ENCODE measurements around the gene POLH. TPM values are rescaled to one million over a fixed set of nuclear protein-coding genes. Genes with fewer than 3 reads are reported as not detected.
A peak's percentile ranks its signal among the peaks of the same experiment; 100 is the strongest.

POLH gene
- total and polyA plus RNA-seq, 9 of the 15 experiments (the other 6 are each of a cell fraction or from before 2014, with no cell fraction given): 5.8 to 31.6 (median 20.6) TPM

DNA sequence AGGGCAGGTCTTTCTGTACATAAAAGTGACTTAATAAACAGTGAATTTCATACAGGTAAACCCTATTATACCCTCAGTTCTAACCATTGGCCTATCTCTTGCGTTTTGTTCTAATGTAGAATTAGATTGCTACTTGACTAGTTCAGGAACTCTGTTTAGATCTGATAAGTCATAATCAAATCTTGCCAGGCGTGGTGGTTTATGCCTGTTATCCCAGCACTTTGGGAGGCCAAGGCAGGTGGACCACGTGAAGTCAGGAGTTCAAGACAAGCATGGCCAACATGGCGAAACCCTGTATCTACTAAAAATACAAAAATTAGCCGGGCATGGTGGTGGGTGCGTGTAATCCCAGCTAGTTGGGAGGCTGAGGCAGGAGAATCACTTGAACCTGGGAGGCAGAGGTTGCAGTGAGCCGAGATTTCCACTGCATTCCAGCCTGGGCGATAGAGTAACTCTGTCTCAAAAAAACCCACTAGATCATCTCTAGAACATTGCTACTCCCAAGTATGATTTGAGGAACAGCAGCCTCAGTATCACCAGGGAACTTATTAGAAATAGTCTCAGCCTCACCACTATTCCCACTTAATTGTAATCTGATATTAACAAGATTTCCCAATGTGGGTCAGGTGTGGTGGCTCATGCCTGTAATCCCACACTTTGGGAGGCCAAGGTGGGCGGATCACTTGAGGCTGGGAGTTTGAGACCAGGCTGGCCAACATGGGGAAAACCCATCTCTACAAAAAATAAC, 40.9 kb downstream of the POLH start (continued):
- TF ChIP-seq, protein P1, sequence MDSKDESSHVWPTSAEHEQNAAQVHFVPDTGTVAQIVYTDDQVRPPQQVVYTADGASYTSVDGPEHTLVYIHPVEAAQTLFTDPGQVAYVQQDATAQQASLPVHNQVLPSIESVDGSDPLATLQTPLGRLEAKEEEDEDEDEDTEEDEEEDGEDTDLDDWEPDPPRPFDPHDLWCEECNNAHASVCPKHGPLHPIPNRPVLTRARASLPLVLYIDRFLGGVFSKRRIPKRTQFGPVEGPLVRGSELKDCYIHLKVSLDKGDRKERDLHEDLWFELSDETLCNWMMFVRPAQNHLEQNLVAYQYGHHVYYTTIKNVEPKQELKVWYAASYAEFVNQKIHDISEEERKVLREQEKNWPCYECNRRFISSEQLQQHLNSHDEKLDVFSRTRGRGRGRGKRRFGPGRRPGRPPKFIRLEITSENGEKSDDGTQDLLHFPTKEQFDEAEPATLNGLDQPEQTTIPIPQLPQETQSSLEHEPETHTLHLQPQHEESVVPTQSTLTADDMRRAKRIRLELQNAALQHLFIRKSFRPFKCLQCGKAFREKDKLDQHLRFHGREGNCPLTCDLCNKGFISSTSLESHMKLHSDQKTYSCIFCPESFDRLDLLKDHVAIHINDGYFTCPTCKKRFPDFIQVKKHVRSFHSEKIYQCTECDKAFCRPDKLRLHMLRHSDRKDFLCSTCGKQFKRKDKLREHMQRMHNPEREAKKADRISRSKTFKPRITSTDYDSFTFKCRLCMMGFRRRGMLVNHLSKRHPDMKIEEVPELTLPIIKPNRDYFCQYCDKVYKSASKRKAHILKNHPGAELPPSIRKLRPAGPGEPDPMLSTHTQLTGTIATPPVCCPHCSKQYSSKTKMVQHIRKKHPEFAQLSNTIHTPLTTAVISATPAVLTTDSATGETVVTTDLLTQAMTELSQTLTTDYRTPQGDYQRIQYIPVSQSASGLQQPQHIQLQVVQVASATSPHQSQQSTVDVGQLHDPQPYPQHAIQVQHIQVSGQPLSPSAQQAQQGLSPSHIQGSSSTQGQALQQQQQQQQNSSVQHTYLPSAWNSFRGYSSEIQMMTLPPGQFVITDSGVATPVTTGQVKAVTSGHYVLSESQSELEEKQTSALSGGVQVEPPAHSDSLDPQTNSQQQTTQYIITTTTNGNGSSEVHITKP (IDR thresholded peaks at IDR 0.05; ENCODE audit: partially characterized antibody): no peak
- TF ChIP-seq HNRNPL (IDR thresholded peaks at IDR 0.05; ENCODE audit: low read depth, low read length) (no peak), RBBP5 (IDR thresholded peaks at IDR 0.05; ENCODE audit: borderline replicate concordance, insufficient read depth, low read length, poor library complexity, severe bottlenecking) (no peak), NR2C2 (CRISPR knock-in tag; IDR thresholded peaks at IDR 0.05) (0 out of 2 replicates have a peak, but pooled peaks have one; percentile 9), NR2C2 (tag; IDR thresholded peaks at IDR 0.05) (no peak), FOXA1 (IDR thresholded peaks at IDR 0.05; ENCODE audit: borderline replicate concordance) (no peak), HNRNPH1 (optimal IDR thresholded peaks at IDR 0.05; ENCODE audit: low read depth, low read length) (no peak), MAFK (IDR thresholded peaks at IDR 0.05; ENCODE audit: low read length) (no peak), RAD51 (IDR thresholded peaks at IDR 0.05; ENCODE audit: borderline replicate concordance, low read depth) (no peak), ZNF561 (CRISPR knock-in tag; conservative IDR thresholded peaks at IDR 0.05) (no peak), TSC22D4 (tag; IDR thresholded peaks at IDR 0.05) (no peak), HMG20B (CRISPR knock-in tag; IDR thresholded peaks at IDR 0.05) (no peak), KDM5B (IDR thresholded peaks at IDR 0.05; ENCODE audit: insufficient replicate concordance, low read depth, low read length) (no peak)
- TF ChIP-seq, protein P2, sequence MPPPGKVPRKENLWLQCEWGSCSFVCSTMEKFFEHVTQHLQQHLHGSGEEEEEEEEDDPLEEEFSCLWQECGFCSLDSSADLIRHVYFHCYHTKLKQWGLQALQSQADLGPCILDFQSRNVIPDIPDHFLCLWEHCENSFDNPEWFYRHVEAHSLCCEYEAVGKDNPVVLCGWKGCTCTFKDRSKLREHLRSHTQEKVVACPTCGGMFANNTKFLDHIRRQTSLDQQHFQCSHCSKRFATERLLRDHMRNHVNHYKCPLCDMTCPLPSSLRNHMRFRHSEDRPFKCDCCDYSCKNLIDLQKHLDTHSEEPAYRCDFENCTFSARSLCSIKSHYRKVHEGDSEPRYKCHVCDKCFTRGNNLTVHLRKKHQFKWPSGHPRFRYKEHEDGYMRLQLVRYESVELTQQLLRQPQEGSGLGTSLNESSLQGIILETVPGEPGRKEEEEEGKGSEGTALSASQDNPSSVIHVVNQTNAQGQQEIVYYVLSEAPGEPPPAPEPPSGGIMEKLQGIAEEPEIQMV (tag; conservative IDR thresholded peaks at IDR 0.05; ENCODE audit: low read depth): no peak
- TF ChIP-seq, protein P3, sequence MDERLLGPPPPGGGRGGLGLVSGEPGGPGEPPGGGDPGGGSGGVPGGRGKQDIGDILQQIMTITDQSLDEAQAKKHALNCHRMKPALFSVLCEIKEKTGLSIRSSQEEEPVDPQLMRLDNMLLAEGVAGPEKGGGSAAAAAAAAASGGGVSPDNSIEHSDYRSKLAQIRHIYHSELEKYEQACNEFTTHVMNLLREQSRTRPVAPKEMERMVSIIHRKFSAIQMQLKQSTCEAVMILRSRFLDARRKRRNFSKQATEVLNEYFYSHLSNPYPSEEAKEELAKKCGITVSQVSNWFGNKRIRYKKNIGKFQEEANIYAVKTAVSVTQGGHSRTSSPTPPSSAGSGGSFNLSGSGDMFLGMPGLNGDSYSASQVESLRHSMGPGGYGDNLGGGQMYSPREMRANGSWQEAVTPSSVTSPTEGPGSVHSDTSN (CRISPR knock-in tag; IDR thresholded peaks at IDR 0.05; ENCODE audit: low read depth): no peak
- TF ChIP-seq, protein P3 (tag; conservative IDR thresholded peaks at IDR 0.05; ENCODE audit: low read depth): no peak
- TF ChIP-seq, protein P4, sequence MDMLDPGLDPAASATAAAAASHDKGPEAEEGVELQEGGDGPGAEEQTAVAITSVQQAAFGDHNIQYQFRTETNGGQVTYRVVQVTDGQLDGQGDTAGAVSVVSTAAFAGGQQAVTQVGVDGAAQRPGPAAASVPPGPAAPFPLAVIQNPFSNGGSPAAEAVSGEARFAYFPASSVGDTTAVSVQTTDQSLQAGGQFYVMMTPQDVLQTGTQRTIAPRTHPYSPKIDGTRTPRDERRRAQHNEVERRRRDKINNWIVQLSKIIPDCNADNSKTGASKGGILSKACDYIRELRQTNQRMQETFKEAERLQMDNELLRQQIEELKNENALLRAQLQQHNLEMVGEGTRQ (CRISPR knock-in tag; IDR thresholded peaks at IDR 0.05): peak; percentile 19; the same call in 1 of the 2 replicates
- TF ChIP-seq, protein P5, sequence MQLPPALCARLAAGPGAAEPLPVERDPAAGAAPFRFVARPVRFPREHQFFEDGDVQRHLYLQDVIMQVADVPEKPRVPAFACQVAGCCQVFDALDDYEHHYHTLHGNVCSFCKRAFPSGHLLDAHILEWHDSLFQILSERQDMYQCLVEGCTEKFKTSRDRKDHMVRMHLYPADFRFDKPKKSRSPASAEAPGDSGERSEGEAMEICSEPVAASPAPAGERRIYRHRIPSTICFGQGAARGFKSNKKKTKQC (CRISPR knock-in tag; IDR thresholded peaks at IDR 0.05): no peak
